ENCODE measurements around the gene SH3BP2.

Gene SH3BP2

GRCh38 chr4:2804449-2804972, 11.6 kb downstream of the SH3BP2 start:
- no peak for DNase-seq

- no peak for DNase-seq
Observed at GRCh38 chr4:2804973-2805501, 12.2 kb downstream of the SH3BP2 start.

GRCh38 chr4:2805712-2806389, 13.0 kb downstream of the SH3BP2 start:
- DNase-seq: no peak

- no peak for DNase-seq
Observed at GRCh38 chr4:2806390-2807355, 13.8 kb downstream of the SH3BP2 start.

- DNase-seq: no peak
Observed at GRCh38 chr4:2807571-2807970, 14.7 kb downstream of the SH3BP2 start.

GRCh38 chr4:2808001-2808400, 15.1 kb downstream of the SH3BP2 start:
- no peak for DNase-seq

- DNase-seq: no peak
Observed at GRCh38 chr4:2809610-2810180, 16.8 kb downstream of the SH3BP2 start.

- DNase-seq: no peak
Observed at GRCh38 chr4:2810388-2810787, 17.5 kb downstream of the SH3BP2 start.

- peak; percentile 65 for DNase-seq
Observed at GRCh38 chr4:2811830-2812611, 19.1 kb downstream of the SH3BP2 start.

GRCh38 chr4:2812612-2813354, 19.9 kb downstream of the SH3BP2 start:
- DNase-seq: no peak

- DNase-seq: no peak
Observed at GRCh38 chr4:2813446-2814405, 20.8 kb downstream of the SH3BP2 start.

- no peak for DNase-seq
Observed at GRCh38 chr4:2814627-2815270, 21.9 kb downstream of the SH3BP2 start.

GRCh38 chr4:2816401-2816954, 23.6 kb downstream of the SH3BP2 start:
- DNase-seq: no peak

GRCh38 chr4:2817137-2817536, 24.3 kb downstream of the SH3BP2 start:
- DNase-seq: no peak

- DNase-seq: no peak
Observed at GRCh38 chr4:2817701-2818350, 24.9 kb downstream of the SH3BP2 start.

- no peak for DNase-seq
Observed at GRCh38 chr4:2818351-2818939, 25.6 kb downstream of the SH3BP2 start.

- DNase-seq: no peak
Observed at GRCh38 chr4:2819244-2820215, 26.6 kb downstream of the SH3BP2 start.
